Left cardiac atrium (tissue), 4 donors: ENCODE data around the gene SLC22A4. TPM values are rescaled to one million over a fixed set of nuclear protein-coding genes. Genes with fewer than 3 reads are reported as not detected.

ENCODE experiments used
- ATAC-seq, 2 donors: fragments of 200-7000 bp; cut with Tn5 transposase; one replicate each; pipeline ENCODE4 v1.9.1; 2020; ENCODE audit warnings: mild to moderate bottlenecking in 2 of 2, moderate library complexity in 2 of 2
- DNase-seq: peaks from one replicate; pipeline ENCODE4 v3.0.0-alpha.2; 2020
- intact Hi-C, 2 donors: fragments of 100-400 bp; cut with DNase I; formaldehyde crosslinking; loops; one replicate each; pipeline versions ENCODE4 v1.14.1 to v1.15.1; 2022 to 2023
- total RNA-seq, 2 donors: library from RNA; stranded (reverse); fragmentation: NEBNext Ultra II Directional; extraction: Animal tissue kit (Norgen Biotek cat#: 25700); gene quantifications; one replicate each; pipeline ENCODE4 v1.2.1, GENCODE V29; 2021
- donor health status: DM: no; HTN: yes; CAD: no.
- donor health status: DM: no; HTN: yes; CAD: no; lungs with severe emphysema.
- donor health status: DM: yes; HTN: yes; CAD: no.
- donor health status: Dilated cardiomyopathy.

Gene SLC22A4
- total RNA-seq, 2 donors from 2014 or later, result 2.2 to 3.3 TPM

GRCh38 chr5:132260714-132261551, 33.3 kb upstream of the SLC22A4 start:
- intact Hi-C loops, result loop anchor here in 1 of 2 donors (5.0 kb wide), 1 partner anchor 34 kb away; the partner anchor contains the start of gene P4HA2

GRCh38 chr5:132261881-132262845, 32.0 kb upstream of the SLC22A4 start:
- no peak for DNase-seq
- no peak for ATAC-seq
- intact Hi-C loops, result loop anchor here in 1 of 2 donors (5.0 kb wide), 1 partner anchor 35 kb away; the partner anchor contains the start of gene P4HA2

More at GRCh38 chr5:132260714-132261551, 33.3 kb upstream of the SLC22A4 start:
- peak; percentile 85 for DNase-seq
- peak in 1 of 2 donors; percentile 3 for ATAC-seq

GRCh38 chr5:132262882-132263547, 31.2 kb upstream of the SLC22A4 start:
- intact Hi-C loops, result loop anchor here in 1 of 2 donors (5.0 kb wide), 1 partner anchor 36 kb away; the partner anchor contains the start of gene P4HA2
- ATAC-seq (no peak), DNase-seq (no peak)

GRCh38 chr5:132263548-132264261, 30.5 kb upstream of the SLC22A4 start:
- peak; percentile 74 for DNase-seq
- ATAC-seq, result peak in 1 of 2 donors; percentile 66
- intact Hi-C loops, result loop anchor here in 1 of 2 donors (5.0 kb wide), 1 partner anchor 36 kb away; the partner anchor contains the start of gene P4HA2

GRCh38 chr5:132264546-132265335, 29.5 kb upstream of the SLC22A4 start:
- ATAC-seq, result no peak
- DNase-seq, result no peak
- intact Hi-C loops, result loop anchor here in 1 of 2 donors (5.0 kb wide), 1 partner anchor 37 kb away; the partner anchor contains the start of gene P4HA2

- intact Hi-C loops, result no loop called here
- peak; percentile 70 to 78 for ATAC-seq
- peak; percentile 73 for DNase-seq
Observed at GRCh38 chr5:132265336-132266030, 28.7 kb upstream of the SLC22A4 start.

GRCh38 chr5:132266031-132266835, 28.0 kb upstream of the SLC22A4 start:
- ATAC-seq (no peak), DNase-seq (no peak)
- intact Hi-C loops, result no loop called here

- intact Hi-C loops, result no loop called here
- no peak for ATAC-seq
- no peak for DNase-seq
Observed at GRCh38 chr5:132266836-132267160, 27.4 kb upstream of the SLC22A4 start.

- no peak for ATAC-seq
- no peak for DNase-seq
- intact Hi-C loops, result no loop called here
Observed at GRCh38 chr5:132267166-132267739, 26.9 kb upstream of the SLC22A4 start.

- no peak for ATAC-seq
- DNase-seq, result no peak
- intact Hi-C loops, result no loop called here
Observed at GRCh38 chr5:132267931-132268768, 26.0 kb upstream of the SLC22A4 start.

GRCh38 chr5:132268769-132269551, 25.2 kb upstream of the SLC22A4 start:
- DNase-seq (no peak), ATAC-seq (no peak)
- intact Hi-C loops, result no loop called here

- intact Hi-C loops, result no loop called here
- ATAC-seq (no peak), DNase-seq (no peak)
Observed at GRCh38 chr5:132269635-132270334, 24.4 kb upstream of the SLC22A4 start.

GRCh38 chr5:132270335-132270665, 23.9 kb upstream of the SLC22A4 start:
- intact Hi-C loops, result no loop called here
- no peak for ATAC-seq

GRCh38 chr5:132270706-132271105, 23.5 kb upstream of the SLC22A4 start:
- ATAC-seq (no peak), DNase-seq (no peak)
- intact Hi-C loops, result no loop called here

More at GRCh38 chr5:132270335-132270665, 23.9 kb upstream of the SLC22A4 start:
- DNase-seq, result no peak
